Measurements from ENCODE around the gene TCF3.

TCF3 gene

GRCh38 chr19:1590641-1591397 lies 61.6 kb downstream of the TCF3 start:
- in situ Hi-C loops (cut with MboI; ENCODE audit: low sequenced_read_pairs), result no loop called here

- in situ Hi-C loops (cut with MboI; ENCODE audit: low sequenced_read_pairs), result no loop called here
Measured at GRCh38 chr19:1587872-1588271, 64.5 kb downstream of the TCF3 start.

GRCh38 chr19:1585243-1585580 lies 67.2 kb downstream of the TCF3 start:
- in situ Hi-C loops (cut with MboI; ENCODE audit: low sequenced_read_pairs), result no loop called here

DNA sequence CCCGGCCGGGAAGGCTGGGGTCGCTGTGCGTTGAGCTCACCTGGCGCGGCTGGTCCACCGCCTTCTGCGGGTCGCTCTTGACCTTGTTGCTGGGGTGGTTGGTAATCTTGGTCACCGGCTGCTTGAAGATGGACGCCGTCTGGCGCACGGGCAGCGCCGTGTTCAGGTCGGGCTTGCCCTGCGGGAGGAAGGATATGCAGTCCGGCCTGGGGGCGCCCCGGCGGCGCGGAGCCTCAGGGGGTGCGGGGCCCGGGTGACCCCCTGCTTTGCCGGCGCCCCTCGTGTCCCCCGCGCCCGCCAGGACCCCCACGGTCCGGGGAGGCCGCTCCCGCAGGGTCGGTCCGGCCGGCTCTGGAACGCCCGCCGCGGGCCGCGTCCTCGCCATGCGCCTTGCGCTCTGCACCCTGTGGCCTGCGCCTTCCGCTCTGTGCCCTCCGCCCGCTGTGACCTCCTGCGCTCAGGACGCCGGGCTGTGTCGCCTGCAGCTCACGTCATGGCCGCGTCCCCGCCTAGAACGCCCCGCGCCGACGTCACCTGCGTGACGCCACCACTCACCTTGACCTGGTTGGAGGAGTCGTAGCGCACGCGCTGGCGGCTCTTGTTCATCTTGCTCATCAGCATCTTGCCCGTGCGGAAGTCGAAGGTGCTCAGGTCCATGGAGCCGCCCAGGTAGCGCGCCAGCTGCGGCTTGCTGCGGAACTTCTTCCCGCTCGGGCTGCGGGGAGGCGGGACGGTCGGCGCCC lies 67.7 kb downstream of the TCF3 start:
- in situ Hi-C loops (cut with MboI; ENCODE audit: low sequenced_read_pairs), result no loop called here

GRCh38 chr19:1582201-1582600 lies 70.2 kb downstream of the TCF3 start:
- in situ Hi-C loops (cut with MboI; ENCODE audit: low sequenced_read_pairs), result no loop called here

GRCh38 chr19:1580957-1581356 lies 71.5 kb downstream of the TCF3 start:
- in situ Hi-C loops (cut with MboI; ENCODE audit: low sequenced_read_pairs), result no loop called here

DNA sequence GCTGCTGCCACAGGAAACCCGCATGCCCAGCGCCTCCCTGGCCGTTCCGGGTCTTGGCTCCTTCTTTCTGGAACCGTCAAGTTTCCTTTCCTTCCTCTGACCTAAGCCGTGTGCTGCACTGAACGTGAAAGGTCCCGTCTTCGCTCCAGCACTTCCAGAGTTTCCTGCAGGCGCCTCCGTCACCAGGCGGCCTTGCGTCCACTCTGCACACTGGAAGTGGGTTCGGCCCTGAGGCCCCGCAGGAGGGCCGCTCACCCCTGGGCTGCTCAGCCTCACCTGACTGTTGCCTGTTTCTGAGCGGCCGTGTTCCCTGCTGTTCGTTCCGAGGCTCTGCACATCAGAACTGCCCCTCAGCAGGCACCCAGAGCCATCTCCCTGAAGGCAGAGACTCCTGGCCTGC lies 72.0 kb downstream of the TCF3 start:
- in situ Hi-C loops (cut with MboI; ENCODE audit: low sequenced_read_pairs), result no loop called here

- in situ Hi-C loops (cut with MboI; ENCODE audit: low sequenced_read_pairs), result no loop called here
Measured at GRCh38 chr19:1579222-1579621, 73.2 kb downstream of the TCF3 start.

GRCh38 chr19:1577929-1578618 lies 74.3 kb downstream of the TCF3 start:
- in situ Hi-C loops (cut with MboI; ENCODE audit: low sequenced_read_pairs), result no loop called here

GRCh38 chr19:1577090-1577928 lies 75.1 kb downstream of the TCF3 start:
- in situ Hi-C loops (cut with MboI; ENCODE audit: low sequenced_read_pairs), result no loop called here

GRCh38 chr19:1576242-1577089 lies 75.9 kb downstream of the TCF3 start:
- in situ Hi-C loops (cut with MboI; ENCODE audit: low sequenced_read_pairs), result no loop called here

GRCh38 chr19:1575323-1576241 lies 76.8 kb downstream of the TCF3 start:
- in situ Hi-C loops (cut with MboI; ENCODE audit: low sequenced_read_pairs), result no loop called here

GRCh38 chr19:1574354-1575136 lies 77.9 kb downstream of the TCF3 start:
- in situ Hi-C loops (cut with MboI; ENCODE audit: low sequenced_read_pairs), result no loop called here

DNA sequence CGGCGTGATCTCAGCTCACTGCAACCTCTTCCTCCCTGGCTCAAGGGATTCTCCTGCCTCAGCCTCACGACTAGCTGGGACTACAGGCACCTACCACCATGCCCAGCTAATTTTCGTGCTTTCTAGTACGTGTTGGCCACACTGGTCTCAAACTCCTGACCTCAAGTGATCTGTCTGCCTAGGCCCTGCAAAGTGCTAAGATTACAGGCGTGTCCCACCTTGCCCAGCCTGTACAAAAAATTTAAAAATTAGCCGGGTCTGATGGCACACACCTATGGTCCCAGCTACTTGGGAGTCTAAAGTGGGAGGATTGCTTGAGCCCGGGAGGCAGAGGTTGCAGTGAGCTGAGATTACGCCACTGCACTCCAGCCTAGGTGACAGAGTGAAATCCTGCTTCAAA lies 79.6 kb downstream of the TCF3 start:
- in situ Hi-C loops (cut with MboI; ENCODE audit: low sequenced_read_pairs), result no loop called here

DNA sequence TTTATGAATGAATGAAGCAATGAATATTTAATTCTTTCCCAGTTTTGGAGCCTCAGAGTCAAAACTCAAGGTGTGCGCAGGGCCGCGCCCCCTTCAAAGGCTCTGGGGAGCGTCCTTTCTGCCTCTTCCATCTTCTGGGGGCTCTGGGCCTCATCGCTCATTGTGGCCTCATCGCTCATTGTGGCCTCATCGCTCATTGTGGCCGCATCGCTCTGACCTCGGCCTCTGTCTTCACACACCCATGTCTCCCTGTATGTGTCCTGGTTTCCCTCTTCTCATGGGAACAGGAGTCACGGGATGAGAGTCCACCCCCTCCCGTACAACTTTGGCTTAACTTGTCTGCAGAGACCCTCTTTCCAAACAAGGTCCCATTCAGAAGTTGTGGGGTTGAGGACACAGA lies 81.1 kb downstream of the TCF3 start:
- in situ Hi-C loops (cut with MboI; ENCODE audit: low sequenced_read_pairs), result no loop called here

- in situ Hi-C loops (cut with MboI; ENCODE audit: low sequenced_read_pairs), result no loop called here
Measured at GRCh38 chr19:1570836-1571235, 81.6 kb downstream of the TCF3 start.

DNA sequence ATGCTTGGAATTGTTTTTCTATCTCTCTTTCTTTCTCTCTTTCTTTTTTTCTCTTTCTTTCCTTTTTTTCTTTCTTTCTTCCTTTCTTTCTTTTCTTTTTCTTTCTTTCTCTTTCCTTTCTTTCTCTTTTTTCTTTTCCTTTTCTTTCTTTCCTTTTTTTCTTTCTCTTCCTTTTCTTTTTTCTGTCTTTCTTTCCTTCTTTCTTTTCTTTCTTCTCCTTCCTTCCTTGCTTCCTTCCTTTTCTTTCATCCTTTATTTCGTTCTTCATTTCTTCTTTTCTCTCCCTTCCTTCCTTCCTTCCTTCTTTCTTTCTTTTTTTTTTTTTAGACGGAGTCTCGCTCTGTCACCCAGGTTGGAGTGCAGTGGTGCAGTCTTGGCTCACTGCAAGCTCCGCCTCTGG lies 82.4 kb downstream of the TCF3 start:
- in situ Hi-C loops (cut with MboI; ENCODE audit: low sequenced_read_pairs), result no loop called here

DNA sequence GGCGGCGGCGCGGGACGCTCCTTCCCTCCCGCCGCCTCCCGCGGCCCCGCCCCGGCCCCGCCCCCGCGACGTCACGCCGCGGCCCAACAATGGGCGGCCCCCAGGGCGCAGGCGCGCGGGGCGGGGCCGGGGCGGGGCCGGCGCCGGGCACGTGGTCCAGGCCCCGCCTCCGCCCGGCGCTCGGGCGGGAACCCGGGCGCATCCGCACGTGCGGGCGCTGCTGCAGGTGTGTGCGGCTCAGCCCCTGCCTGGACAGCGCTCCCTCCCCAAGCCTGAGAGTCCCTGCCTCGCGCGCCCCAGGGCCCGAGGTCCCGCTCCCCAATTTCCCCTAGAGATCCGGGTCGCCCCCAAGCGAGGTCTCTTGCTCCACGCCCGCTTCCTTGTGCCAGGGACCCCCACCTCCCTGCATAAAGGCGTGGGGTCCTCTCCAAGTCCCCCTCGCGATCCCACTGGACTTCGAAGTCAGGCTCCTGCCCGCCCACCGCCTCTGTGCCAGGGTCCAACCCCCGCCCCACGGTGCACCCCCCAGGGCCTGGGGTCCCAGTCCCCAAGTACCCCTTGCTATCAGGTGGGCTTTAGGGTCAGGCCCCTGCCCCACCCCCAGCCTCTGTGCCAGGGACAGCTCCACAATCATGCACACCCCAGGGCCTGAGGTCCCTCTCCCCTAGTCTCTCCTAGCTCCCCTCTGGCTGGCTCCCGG lies 83.9 kb downstream of the TCF3 start, which contains the start of gene MEX3D:
TSS of gene MEX3D (minus strand) at position 6 of the 700 bp plus-strand sequence. CDS start 267 bp downstream, outside the sequence.
- in situ Hi-C loops (cut with MboI; ENCODE audit: low sequenced_read_pairs), result no loop called here
